ENCODE data around the gene KCNJ1. TPM values are rescaled to one million over a fixed set of nuclear protein-coding genes. Genes with fewer than 3 reads are reported as not detected.

Gene KCNJ1
- 0.08 TPM in 1 of 2 replicates, not detected in the other for total RNA-seq

DNA sequence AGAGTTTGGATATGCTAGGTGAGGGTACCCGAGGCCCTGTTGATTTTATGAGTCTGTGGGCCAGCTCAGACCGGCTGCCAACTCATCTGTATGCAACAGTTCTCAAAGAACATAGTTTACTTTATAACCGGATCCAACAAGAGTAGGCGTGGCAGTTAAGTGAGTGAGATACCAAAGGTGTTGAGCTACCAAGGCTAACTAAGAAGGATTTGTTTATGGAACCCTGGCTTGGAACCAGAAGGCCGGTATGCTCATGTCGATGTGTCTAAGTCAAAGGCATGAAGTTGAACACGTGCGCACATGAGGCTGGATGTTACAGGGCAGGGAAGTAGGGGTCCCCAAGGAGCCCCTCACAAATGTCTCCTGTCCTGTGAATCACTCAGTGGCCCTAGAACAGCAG, at the start of gene KCNJ1:
Gene KCNJ1, minus strand, starts transcription at position 20 of the 400 bp plus-strand sequence. CDS start 27,053 bp downstream, outside the sequence.

GRCh38 chr11:128890543-128891368, 23.7 kb upstream of the KCNJ1 start, which contains the start of gene KCNJ5:
Gene KCNJ5, plus strand, starts transcription at chr11:128891356. Its CDS starts 19,918 bp downstream, at chr11:128911274.

Other genes with a start within 250 kb of the KCNJ1 start
- 2.3 and 5.5 TPM in 2 replicates for gene FLI1, start 173.2 kb downstream of the KCNJ1 start, total RNA-seq
- gene KCNJ5, start 24.1 kb upstream of the KCNJ1 start, total RNA-seq = 1.1 and 12.3 TPM in 2 replicates
- gene TP53AIP1, start 75.6 kb upstream of the KCNJ1 start, total RNA-seq = 7.3 and 11.9 TPM in 2 replicates